Suppressor macrophage (primary cell): Measurements from ENCODE around the gene LNX2.

ENCODE experiments used
- DNase-seq, 4 experiments: peaks; one replicate each; pipeline ENCODE4 v3.0.0-alpha.2; 2020 to 2022

The LNX2 gene

GRCh38 chr13:27605610-27606200 is 14.6 kb downstream of the LNX2 start:
- DNase-seq, result peak in 1 of 4 experiments; percentile 8

DNA sequence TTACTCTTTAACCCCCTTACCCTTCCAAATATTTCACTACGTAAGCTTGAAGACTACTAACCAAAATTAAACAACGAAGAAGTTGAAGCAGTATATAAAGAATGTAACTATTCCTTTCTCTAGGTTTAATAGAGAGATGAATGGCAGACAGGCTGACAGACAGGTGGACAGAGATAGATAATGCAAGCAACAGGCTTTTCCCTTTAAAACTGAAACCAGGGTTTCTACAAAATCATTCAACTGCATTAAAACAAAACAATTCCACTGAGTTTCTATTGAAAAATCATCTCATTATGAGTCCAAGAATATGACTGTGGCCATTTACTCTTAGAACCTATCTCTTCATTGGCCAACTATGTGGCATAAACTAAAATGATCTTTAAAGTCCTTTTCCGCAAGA is 15.2 kb downstream of the LNX2 start:
- no peak for DNase-seq

DNA sequence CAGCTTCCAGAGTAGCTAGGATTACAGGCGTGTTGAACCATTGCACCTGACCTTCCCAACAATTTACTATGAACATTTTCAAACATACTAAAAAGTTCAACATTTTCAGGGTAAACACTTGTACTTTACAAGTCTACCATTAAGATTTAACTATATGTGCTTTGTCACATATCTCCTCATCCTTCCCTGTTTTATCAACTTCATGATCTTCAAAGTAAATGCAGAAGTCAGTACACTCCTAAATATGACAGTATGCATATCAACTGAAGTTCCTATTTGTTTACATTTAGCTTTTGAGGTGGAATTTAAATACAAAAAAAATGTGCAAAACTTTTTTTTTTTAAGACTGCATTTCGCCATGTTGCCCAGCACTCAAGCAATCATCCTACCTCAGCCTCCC is 18.5 kb downstream of the LNX2 start:
- peak in 2 of 4 experiments; percentile 18 to 35 for DNase-seq

GRCh38 chr13:27601208-27601607 is 19.1 kb downstream of the LNX2 start:
- no peak for DNase-seq

DNA sequence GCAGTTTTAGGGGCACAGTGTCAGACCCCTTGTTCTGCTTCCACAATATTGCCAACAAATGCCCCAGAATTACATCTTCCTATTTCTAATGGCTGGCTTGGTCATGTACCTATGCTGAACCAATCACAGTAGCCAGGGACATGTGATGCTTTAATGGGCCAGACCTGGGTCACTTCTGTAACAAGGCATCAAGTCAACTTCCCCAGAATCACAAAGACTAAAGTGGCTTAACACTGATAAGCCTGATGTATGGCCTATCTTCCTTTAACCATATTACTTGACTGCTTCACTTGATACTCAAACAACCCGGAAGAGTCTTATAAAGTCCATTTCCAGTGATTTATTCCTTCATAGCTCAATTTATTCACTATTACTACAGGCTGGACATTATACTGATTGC is 19.6 kb downstream of the LNX2 start:
- no peak for DNase-seq

DNA sequence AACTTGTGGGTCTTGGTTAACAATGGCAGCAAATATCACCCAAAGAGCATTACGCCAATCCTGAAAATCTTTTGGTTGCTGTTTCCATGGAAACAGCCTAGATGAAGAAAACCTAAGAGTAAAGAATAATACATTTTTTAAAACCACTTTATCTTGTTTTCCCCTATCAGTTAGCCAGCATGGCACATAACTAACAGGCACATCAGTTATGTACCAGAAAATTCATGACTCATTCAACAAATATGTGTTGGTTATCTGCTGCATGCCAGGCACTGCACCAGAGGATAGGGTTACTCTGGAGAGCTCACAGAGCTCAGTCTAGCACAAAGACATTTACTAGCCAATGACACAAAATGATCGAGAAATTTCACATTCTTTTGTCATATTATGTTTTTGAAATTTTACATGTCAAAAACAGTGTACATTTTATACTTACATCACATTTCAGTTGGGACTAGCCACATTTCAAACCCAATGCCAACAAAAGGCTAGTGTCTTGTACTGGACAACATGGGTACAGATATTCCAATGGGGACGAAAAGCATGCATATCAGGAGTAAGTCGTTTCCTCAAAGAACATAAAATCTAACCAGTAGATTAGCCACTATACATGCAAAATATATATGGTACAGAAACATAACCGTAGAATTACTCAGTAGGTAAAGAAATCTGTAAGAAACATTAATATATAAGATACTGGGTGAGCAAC is 20.3 kb downstream of the LNX2 start:
- no peak for DNase-seq

DNA sequence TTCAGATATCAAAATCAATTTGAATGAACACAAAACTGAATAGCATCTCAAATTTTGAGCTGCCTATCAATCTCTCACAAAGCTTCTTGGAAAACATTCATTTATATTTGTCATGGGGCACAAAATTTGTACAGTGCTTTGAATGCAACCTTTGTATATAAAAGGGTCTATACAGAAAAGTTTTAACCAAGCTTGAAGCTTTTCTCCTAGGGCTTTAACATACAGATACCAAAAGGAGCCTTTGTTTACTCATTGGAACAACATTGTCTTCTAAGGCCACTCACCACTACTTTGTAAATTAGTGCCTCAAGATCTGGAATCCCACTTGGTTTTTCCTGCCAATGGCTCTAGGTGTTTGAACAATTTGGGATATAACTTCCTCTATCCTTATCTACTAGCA is 21.2 kb downstream of the LNX2 start:
- DNase-seq, result no peak

GRCh38 chr13:27595055-27595811 is 25.1 kb downstream of the LNX2 start:
- no peak for DNase-seq

- DNase-seq, result no peak
These were observed 27.1 kb downstream of the LNX2 start for GRCh38 chr13:27593267-27593666.

- no peak for DNase-seq
These were observed 27.5 kb downstream of the LNX2 start for GRCh38 chr13:27592865-27593264.

- DNase-seq, result no peak
These were observed 31.9 kb downstream of the LNX2 start for GRCh38 chr13:27588405-27588804.

GRCh38 chr13:27587095-27587746 is 33.1 kb downstream of the LNX2 start:
- DNase-seq, result no peak

DNA sequence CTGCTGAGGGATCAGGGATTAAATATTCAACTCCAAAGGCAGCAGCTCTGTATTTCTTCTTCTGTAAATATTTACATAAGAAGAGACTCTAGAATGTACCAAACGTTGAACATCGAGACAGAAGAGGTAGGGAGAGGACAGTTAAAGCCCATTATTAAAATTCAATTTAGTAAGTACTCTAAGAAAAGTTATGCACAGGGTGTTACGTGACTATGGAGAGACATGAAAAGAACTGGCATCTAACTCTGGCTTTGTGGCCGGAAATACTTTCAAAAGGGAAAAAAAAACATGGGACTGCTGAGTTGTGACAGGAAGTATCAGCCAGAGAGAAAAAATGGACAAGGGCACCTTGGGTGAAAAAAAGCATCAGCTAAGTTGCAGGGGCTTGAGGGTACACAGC is 36.7 kb downstream of the LNX2 start:
- DNase-seq, result peak in 2 of 4 experiments; percentile 5 to 32

DNA sequence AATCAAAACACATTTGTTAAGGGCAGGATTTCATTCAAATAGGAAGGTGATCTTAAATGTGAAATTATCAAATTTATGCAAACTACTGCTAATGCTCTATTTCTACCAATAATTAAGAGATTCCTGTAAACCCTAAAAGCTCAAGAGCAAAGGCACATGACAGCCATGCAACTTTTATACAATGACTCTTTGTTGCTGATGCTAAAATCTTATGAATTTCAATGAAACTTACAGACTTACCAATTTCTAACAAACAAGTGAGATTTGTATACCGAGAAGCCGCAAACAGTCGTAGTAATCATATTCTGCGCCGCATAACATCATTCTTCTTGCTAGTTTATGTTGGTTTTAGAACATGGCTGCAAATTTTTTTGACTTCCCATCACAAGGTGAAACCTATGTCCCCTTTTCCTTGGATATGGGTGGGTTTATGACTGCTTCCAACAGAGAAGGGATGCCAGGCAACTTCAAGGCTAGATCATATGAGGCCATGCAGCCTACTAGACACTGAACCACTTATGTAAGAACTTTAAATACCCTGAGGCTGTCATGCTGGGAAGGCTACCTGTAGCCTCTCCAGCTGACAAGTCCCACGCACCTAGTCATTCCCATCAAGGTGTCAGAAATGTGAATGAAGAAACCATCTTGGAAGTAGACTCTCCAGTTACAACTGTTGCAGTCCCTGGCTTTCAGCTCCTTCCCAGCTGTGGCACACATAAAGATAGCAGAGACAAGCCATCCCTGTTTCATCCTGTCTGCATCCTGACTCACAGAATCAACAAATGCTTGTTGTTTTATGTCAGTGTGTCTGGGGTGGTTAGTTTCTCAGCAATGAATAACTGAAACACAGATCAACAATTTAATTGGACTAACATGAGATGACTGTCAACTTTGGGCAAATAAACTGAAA is 42.0 kb downstream of the LNX2 start:
- no peak for DNase-seq

- no peak for DNase-seq
These were observed 45.7 kb downstream of the LNX2 start for GRCh38 chr13:27574661-27575060.

DNA sequence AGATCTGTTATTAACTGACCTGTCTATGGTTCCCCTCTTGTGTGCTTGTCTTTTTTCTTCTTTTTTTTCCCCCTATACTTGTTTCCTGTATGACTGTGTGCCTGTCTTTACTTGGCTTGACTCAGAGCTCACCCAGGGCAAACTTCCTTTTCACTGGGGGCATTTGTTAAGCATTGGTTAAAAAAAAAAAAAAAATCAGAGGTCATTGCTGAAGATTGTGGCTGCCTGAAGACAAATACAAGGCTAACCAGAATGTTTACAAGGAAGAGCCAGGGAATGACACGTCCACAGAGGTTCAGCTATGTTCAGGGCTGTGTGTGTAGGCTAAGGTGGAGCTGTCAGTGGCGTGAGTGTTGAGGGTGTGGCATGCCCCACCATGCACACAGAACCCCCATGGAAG is 47.1 kb downstream of the LNX2 start:
- peak; percentile 5 to 44 (median 16) for DNase-seq

- DNase-seq, result no peak
These were observed 48.0 kb downstream of the LNX2 start for GRCh38 chr13:27572234-27572901.

GRCh38 chr13:27570906-27571305 is 49.4 kb downstream of the LNX2 start:
- DNase-seq, result peak in 2 of 4 experiments; percentile 12 to 26

- no peak for DNase-seq
These were observed 50.9 kb downstream of the LNX2 start for GRCh38 chr13:27569405-27569804.

GRCh38 chr13:27565818-27566217 is 54.5 kb downstream of the LNX2 start:
- no peak for DNase-seq

DNA sequence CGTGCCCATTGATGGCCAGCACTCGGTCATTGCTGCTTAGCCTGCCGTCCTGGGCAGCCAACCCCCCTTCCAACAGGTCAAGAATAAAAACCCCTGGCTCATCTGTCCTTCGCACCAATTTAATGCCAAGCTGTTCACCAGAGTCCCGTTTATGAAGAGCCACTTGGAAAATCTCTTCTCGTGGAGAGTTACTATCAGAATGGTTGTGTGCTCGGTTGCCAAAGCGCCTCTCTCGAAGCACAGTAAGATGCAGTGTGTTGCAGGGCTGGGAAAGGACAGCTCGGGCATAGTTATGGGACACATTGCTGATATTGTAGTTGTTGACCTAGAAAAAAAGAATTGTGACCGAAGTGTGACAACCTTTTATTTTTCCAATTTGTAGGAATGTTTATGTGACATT is 57.9 kb downstream of the LNX2 start:
- DNase-seq, result no peak

DNA sequence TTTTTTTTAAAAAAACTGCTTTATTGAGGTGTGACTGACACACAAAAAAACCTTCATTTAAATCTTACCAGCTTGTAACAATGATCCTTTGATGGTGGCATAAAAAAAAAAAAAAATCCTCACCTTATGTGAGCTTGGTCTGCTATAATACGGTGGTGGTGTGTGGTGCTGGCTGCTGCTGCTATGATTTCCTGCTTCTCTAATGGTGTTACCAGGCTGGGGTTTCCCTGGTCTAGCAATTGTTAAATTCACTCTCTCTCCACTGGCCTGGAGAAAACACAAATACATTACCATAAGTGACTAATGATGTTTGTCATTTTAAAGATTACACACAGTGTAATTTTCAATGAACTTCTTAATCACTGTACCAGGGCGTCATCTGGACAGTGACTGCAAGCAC is 60.6 kb downstream of the LNX2 start:
- DNase-seq, result no peak
